SK-MEL-5 (cell line): ENCODE results near the gene KRTAP2-4. TPM values are rescaled to one million over a fixed set of nuclear protein-coding genes. Genes with fewer than 3 reads are reported as not detected.
"Not testable (repeated sequence)": the region's sequence is repeated elsewhere in the genome, so short reads cannot be mapped to it uniquely, and the experiment has no call there.

Experiments used
- DNase-seq: peaks from one replicate; pipeline ENCODE4 v3.0.0-alpha.2; 2016; ENCODE audit warnings: low read depth, low spot score
- in situ Hi-C: cut with HindIII; loops from 2 replicates; pipeline ENCODE4 v1.10.0; 2016; ENCODE audit warnings: low sequenced_read_pairs, high pct_unique_total_duplicates, low pct_unique_long_range_greater_than_20kb
- total RNA-seq: library from RNA; depleted of rRNA; stranded (reverse); fragments of >200 nt; shearing (Covaris generic); gene quantifications from 2 replicates; pipeline ENCODE4 v1.2.3, GENCODE V29; 2014

Gene KRTAP2-4
- total RNA-seq, 1 experiment from 2014 or later, result not detected

- in situ Hi-C loops, result no loop called here
Observed at GRCh38 chr17:41052566-41052965, 13.1 kb downstream of the KRTAP2-4 start.

GRCh38 chr17:41049110-41049509 is 16.6 kb downstream of the KRTAP2-4 start:
- no peak for DNase-seq
- in situ Hi-C loops, result no loop called here

More at GRCh38 chr17:41052566-41052965, 13.1 kb downstream of the KRTAP2-4 start:
- no peak for DNase-seq

GRCh38 chr17:41048441-41048840 is 17.2 kb downstream of the KRTAP2-4 start:
- no peak for DNase-seq
- in situ Hi-C loops, result no loop called here

GRCh38 chr17:41046735-41047465 is 18.8 kb downstream of the KRTAP2-4 start, which contains the start of gene KRTAP2-1:
TSS of gene KRTAP2-1 (minus strand) at chr17:41047316. CDS start at chr17:41047267, 49 bp downstream.
- in situ Hi-C loops, DNase-seq: not testable (repeated sequence)

- in situ Hi-C loops, result no loop called here
- DNase-seq, result no peak
Observed at GRCh38 chr17:41042953-41043352, 22.7 kb downstream of the KRTAP2-4 start.

GRCh38 chr17:41040783-41041571 is 24.7 kb downstream of the KRTAP2-4 start, which contains the start of gene KRTAP1-1:
TSS of gene KRTAP1-1 (minus strand) at chr17:41041450. CDS start at chr17:41041397, 53 bp downstream.
- in situ Hi-C loops, DNase-seq: not testable (repeated sequence)

- no peak for DNase-seq
- in situ Hi-C loops, result no loop called here
Observed at GRCh38 chr17:41037853-41038350, 27.8 kb downstream of the KRTAP2-4 start.

GRCh38 chr17:41034346-41034935 is 31.2 kb downstream of the KRTAP2-4 start, which contains the start of gene KRTAP1-3:
TSS of gene KRTAP1-3 (minus strand) at chr17:41034874. CDS start at chr17:41034821, 53 bp downstream.
- in situ Hi-C loops, DNase-seq: not testable (repeated sequence)

- in situ Hi-C loops, result no loop called here
- DNase-seq, result no peak
Observed at GRCh38 chr17:41029633-41030245, 35.9 kb downstream of the KRTAP2-4 start, which contains the start of gene KRTAP1-4. TSS of gene KRTAP1-4 (minus strand) at chr17:41030195. CDS start at chr17:41030078, 117 bp downstream.

GRCh38 chr17:41026715-41027471 is 38.8 kb downstream of the KRTAP2-4 start, which contains the start of gene KRTAP1-5:
TSS of gene KRTAP1-5 (minus strand) at chr17:41027208. CDS start at chr17:41027155, 53 bp downstream.
- in situ Hi-C loops, result no loop called here
- no peak for DNase-seq

GRCh38 chr17:41024697-41025096 is 41.0 kb downstream of the KRTAP2-4 start:
- in situ Hi-C loops, result no loop called here
- no peak for DNase-seq

GRCh38 chr17:41020336-41020735 is 45.3 kb downstream of the KRTAP2-4 start:
- in situ Hi-C loops, result no loop called here
- no peak for DNase-seq

- no peak for DNase-seq
- in situ Hi-C loops, result no loop called here
Observed at GRCh38 chr17:41019415-41019814, 46.3 kb downstream of the KRTAP2-4 start.

GRCh38 chr17:41018541-41018940 is 47.1 kb downstream of the KRTAP2-4 start:
- in situ Hi-C loops, result no loop called here

GRCh38 chr17:41016578-41017215 is 49.0 kb downstream of the KRTAP2-4 start:
- DNase-seq, result no peak
- in situ Hi-C loops, result no loop called here

More at GRCh38 chr17:41018541-41018940, 47.1 kb downstream of the KRTAP2-4 start:
- DNase-seq, result no peak

GRCh38 chr17:41015454-41015853 is 50.2 kb downstream of the KRTAP2-4 start:
- DNase-seq, result no peak
- in situ Hi-C loops, result no loop called here
